Measurements from ENCODE around the gene ZBTB17. TPM values are rescaled to one million over a fixed set of nuclear protein-coding genes. Genes with fewer than 3 reads are reported as not detected.
A peak's percentile ranks its signal among the peaks of the same experiment; 100 is the strongest.

Gene ZBTB17
- total and polyA plus RNA-seq, 4 donors: 28.0 to 47.1 (median 44.2) TPM

- Histone ChIP-seq H3K9me3 (ENCODE audit: control insufficient read depth in 4 of 4, insufficient read depth in 3 of 4, low read length in 3 of 4) (no peaks in the 10 kb centered on the region), H3K4me1 (ENCODE audit: control insufficient read depth in 5 of 5, insufficient read depth in 5 of 5, low read length in 5 of 5) (peaks cover 0 to 32% (median 10%) of the 10 kb centered on the region in 5 donors), H3K27me3 (ENCODE audit: control insufficient read depth in 3 of 3, insufficient read depth in 3 of 3, low read length in 2 of 3) (no peaks in the 10 kb centered on the region), H3K27ac (ENCODE audit: low read depth in 1 of 2, low read length in 1 of 2) (peak overlapping the region in 1 of 2 donors; percentile 97), H3K9ac (ENCODE audit: insufficient read depth in 1 of 2, low read length in 2 of 2) (no peak overlapping the region), H3K36me3 (ENCODE audit: control insufficient read depth in 4 of 4, insufficient read depth in 4 of 4, low read length in 4 of 4) (no peaks in the 10 kb centered on the region), H3K4me3 (no peak overlapping the region)
- no peak for DNase-seq
- TF ChIP-seq CTCF (IDR thresholded peaks at IDR 0.05; ENCODE audit: control extremely low read depth, extremely low read depth): no peak
- 95 to 96% methylated on average over 23 to 25 of the region's 25 CpGs for WGBS, 2 donors
- ATAC-seq (ENCODE audit: insufficient read depth, low FRiP score): no peak
Observed at GRCh38 chr1:16015491-16015890, 39.6 kb upstream of the ZBTB17 start.

DNA sequence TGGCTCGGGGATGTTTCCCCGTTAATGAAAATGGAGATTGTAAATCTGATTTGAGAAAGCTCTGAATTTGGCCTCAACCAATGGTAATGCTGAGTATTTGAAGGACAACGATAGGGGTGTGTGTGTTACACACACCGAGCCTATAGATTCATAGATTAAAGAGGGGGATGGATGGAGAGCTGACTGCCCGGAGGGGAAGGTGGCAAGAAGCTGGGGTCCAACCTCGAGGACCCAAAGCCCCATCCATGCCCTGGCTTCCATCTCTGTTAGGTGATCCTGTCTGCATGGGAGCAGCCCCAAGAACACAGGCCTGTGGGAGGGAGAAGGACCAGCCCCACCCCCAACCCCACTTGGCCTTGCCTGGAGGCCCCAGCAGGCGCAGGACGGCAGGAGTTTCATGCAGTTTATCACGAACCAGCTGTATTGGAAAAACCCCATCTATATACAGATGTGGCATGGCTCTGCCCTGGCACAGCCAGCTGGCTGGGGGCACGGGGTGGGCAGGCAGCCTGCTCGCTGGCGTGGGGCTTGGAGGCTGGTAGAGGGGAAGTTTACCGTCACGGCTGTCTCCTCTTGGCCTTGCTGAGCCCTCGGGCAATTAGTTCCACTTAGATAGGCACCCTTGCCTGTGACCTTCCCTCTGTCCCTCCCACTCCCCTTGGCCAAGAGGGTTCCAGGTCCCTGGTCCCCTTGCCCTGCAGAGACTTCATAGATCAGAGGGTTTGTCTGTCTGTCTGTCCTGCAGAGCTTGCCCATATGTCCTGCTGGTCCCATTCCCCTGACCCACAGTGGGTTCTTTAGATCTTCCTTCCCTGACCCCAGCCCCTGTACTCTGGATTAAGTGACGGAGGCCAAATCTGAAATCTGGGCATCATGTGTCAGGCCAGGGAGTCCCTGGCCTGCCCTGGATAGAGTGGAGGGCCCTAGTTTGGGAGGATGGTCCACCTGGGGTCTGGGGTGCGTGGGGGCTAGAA lies 38.9 kb upstream of the ZBTB17 start:
- ATAC-seq (ENCODE audit: insufficient read depth, low FRiP score): no peak
- H3K27me3 ChIP-seq (ENCODE audit: control insufficient read depth in 3 of 3, insufficient read depth in 3 of 3, low read length in 2 of 3): no peaks in the 10 kb centered on the region
- WGBS, 2 donors: 65 to 74% methylated on average over 17 of the region's 17 CpGs
- H3K9me3 ChIP-seq (ENCODE audit: control insufficient read depth in 4 of 4, insufficient read depth in 3 of 4, low read length in 3 of 4): no peaks in the 10 kb centered on the region
- peaks cover 0 to 32% (median 10%) of the 10 kb centered on the region in 5 donors for H3K4me1 ChIP-seq (ENCODE audit: control insufficient read depth in 5 of 5, insufficient read depth in 5 of 5, low read length in 5 of 5)
- no peak overlapping the region for H3K9ac ChIP-seq (ENCODE audit: insufficient read depth in 1 of 2, low read length in 2 of 2)
- H3K36me3 ChIP-seq (ENCODE audit: control insufficient read depth in 4 of 4, insufficient read depth in 4 of 4, low read length in 4 of 4): no peaks in the 10 kb centered on the region
- no peak overlapping the region for H3K4me3 ChIP-seq
- no peak for TF ChIP-seq CTCF (IDR thresholded peaks at IDR 0.05; ENCODE audit: control extremely low read depth, extremely low read depth)
- peak overlapping the region in 1 of 2 donors; percentile 97 for H3K27ac ChIP-seq (ENCODE audit: low read depth in 1 of 2, low read length in 1 of 2)
- DNase-seq: peak in 2 of 3 donors; percentile 27 to 50

- H3K4me1 ChIP-seq (ENCODE audit: control insufficient read depth in 5 of 5, insufficient read depth in 5 of 5, low read length in 5 of 5): peaks cover 0 to 31% (median 10%) of the 10 kb centered on the region in 5 donors
- H3K27me3 ChIP-seq (ENCODE audit: control insufficient read depth in 3 of 3, insufficient read depth in 3 of 3, low read length in 2 of 3): no peaks in the 10 kb centered on the region
- H3K9ac ChIP-seq (ENCODE audit: insufficient read depth in 1 of 2, low read length in 2 of 2): no peak overlapping the region
- peak overlapping the region; percentile 23 to 97 for H3K27ac ChIP-seq (ENCODE audit: low read depth in 1 of 2, low read length in 1 of 2)
- DNase-seq (no peak), ATAC-seq (ENCODE audit: insufficient read depth, low FRiP score) (no peak)
- 70 to 72% methylated on average over 4 of the region's 4 CpGs for WGBS, 2 donors
- no peaks in the 10 kb centered on the region for H3K9me3 ChIP-seq (ENCODE audit: control insufficient read depth in 4 of 4, insufficient read depth in 3 of 4, low read length in 3 of 4)
- no peaks in the 10 kb centered on the region for H3K36me3 ChIP-seq (ENCODE audit: control insufficient read depth in 4 of 4, insufficient read depth in 4 of 4, low read length in 4 of 4)
- no peak overlapping the region for H3K4me3 ChIP-seq
- no peak for TF ChIP-seq CTCF (IDR thresholded peaks at IDR 0.05; ENCODE audit: control extremely low read depth, extremely low read depth)
Observed at GRCh38 chr1:16013908-16014258, 38.0 kb upstream of the ZBTB17 start.

Measured in lung (tissue), 12 donors.